ENCODE results near the gene APMAP. TPM values are rescaled to one million over a fixed set of nuclear protein-coding genes. Genes with fewer than 3 reads are reported as not detected.
"Not testable (repeated sequence)": the region's sequence is repeated elsewhere in the genome, so short reads cannot be mapped to it uniquely, and the experiment has no call there.

Gene APMAP
- total and polyA plus RNA-seq, 9 donors, result 23.5 to 103 (median 45.8) TPM

DNA sequence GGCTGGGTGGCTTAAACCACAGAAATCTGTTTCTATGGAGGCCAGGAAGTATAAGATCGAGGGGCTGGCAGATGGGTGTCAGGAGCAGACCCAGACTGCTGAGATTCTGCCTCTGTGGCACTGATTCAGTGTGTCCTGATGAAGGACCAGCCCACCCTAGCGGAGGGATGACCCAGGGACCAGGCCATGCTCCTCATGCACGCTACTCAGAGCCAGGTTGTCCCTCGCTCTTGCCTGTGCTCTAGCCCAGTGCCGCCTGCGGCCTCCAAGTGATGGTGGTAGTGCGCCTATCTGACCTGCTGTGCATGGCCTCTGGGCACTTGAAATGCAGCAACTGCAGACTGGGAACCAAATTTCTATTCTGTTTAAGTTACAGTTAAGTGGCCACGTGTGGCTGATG, 13.1 kb upstream of the APMAP start:
- peak in 1 of 5 donors; percentile 6 for DNase-seq
- no peaks in the 10 kb centered on the region for H3K36me3 ChIP-seq

DNA sequence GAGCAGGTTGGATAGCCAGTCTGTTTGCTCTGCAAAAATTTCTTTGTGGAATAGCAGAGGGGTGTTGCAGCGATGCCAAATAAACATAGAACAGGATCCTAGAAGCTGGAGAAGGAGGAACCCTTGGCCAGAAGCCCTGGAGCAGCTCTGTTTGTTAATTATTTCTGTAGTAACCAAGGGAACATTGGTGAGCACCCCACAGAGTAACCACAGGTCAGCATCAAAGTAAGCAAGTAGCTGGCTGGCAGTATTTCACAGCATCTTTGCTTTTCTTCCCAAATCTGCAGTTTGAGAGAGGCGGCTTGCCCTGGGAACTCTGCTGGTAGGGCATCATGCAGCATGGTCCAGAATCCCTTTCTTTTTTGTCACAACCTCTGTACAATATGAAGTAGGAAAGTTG, 12.7 kb upstream of the APMAP start:
- DNase-seq, result peak in 4 of 5 donors; percentile 64 to 74 (median 72)
- TF ChIP-seq EP300 (IDR thresholded peaks at IDR 0.05) (no peak), POLR2A (IDR thresholded peaks at IDR 0.05) (no peak)
- TF ChIP-seq, protein P1, sequence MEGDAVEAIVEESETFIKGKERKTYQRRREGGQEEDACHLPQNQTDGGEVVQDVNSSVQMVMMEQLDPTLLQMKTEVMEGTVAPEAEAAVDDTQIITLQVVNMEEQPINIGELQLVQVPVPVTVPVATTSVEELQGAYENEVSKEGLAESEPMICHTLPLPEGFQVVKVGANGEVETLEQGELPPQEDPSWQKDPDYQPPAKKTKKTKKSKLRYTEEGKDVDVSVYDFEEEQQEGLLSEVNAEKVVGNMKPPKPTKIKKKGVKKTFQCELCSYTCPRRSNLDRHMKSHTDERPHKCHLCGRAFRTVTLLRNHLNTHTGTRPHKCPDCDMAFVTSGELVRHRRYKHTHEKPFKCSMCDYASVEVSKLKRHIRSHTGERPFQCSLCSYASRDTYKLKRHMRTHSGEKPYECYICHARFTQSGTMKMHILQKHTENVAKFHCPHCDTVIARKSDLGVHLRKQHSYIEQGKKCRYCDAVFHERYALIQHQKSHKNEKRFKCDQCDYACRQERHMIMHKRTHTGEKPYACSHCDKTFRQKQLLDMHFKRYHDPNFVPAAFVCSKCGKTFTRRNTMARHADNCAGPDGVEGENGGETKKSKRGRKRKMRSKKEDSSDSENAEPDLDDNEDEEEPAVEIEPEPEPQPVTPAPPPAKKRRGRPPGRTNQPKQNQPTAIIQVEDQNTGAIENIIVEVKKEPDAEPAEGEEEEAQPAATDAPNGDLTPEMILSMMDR (IDR thresholded peaks at IDR 0.05), result no peak
- no peaks in the 10 kb centered on the region for H3K9me3 ChIP-seq
- no peak overlapping the region for H3K27ac ChIP-seq
- no peaks in the 10 kb centered on the region for H3K27me3 ChIP-seq
- H3K4me1 ChIP-seq (ENCODE audit: insufficient read depth), result peaks cover 7% of the 10 kb centered on the region
- no peaks in the 10 kb centered on the region for H3K36me3 ChIP-seq
- no peak overlapping the region for H3K4me3 ChIP-seq
- intact Hi-C loops (cut with DNase I), result no loop called here
- 6 to 32% (median 26%) methylated on average over 2 of the region's 2 CpGs for WGBS, 3 donors

More for the DNA sequence above, 13.1 kb upstream of the APMAP start:
- peaks cover 4% of the 10 kb centered on the region for H3K4me1 ChIP-seq (ENCODE audit: insufficient read depth)
- H3K27me3 ChIP-seq, result no peaks in the 10 kb centered on the region
- WGBS, 3 donors, result 75 to 89% (median 79%) methylated on average over 8 of the region's 8 CpGs
- intact Hi-C loops (cut with DNase I), result no loop called here
- no peak overlapping the region for H3K27ac ChIP-seq
- no peak overlapping the region for H3K4me3 ChIP-seq
- no peak for TF ChIP-seq EP300 (IDR thresholded peaks at IDR 0.05)
- TF ChIP-seq POLR2A (IDR thresholded peaks at IDR 0.05), result no peak
- TF ChIP-seq, protein P1 (IDR thresholded peaks at IDR 0.05), result no peak
- no peaks in the 10 kb centered on the region for H3K9me3 ChIP-seq

DNA sequence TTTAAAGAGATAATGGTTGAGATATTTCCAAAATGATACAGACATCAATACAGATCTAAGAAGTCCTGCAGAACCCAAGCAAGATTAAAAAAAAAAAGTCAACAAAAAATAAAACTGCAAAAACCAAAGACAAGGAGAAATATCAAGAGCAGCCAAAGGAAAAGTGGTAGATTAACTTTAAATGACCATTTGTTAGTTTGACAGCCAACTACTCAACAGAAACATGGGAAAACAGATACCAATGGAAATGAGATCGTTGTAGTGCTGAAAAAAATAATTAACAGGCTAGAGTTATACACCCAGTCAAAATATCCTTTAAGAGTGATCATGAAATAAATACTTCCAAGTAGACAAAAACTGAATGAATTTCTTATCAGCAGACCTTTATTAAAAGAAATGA, 10.5 kb upstream of the APMAP start:
- Histone ChIP-seq H3K27ac (no peak overlapping the region), H3K36me3 (no peaks in the 10 kb centered on the region), H3K4me3 (no peak overlapping the region), H3K27me3 (no peaks in the 10 kb centered on the region), H3K4me1 (ENCODE audit: insufficient read depth) (peaks cover 9% of the 10 kb centered on the region), H3K9me3 (no peaks in the 10 kb centered on the region)
- TF ChIP-seq EP300 (IDR thresholded peaks at IDR 0.05) (no peak), POLR2A (IDR thresholded peaks at IDR 0.05) (no peak)
- TF ChIP-seq, protein P1 (IDR thresholded peaks at IDR 0.05), result no peak
- WGBS, 3 donors, result 87 to 88% (median 88%) methylated on average over 1 of the region's 1 CpG
- intact Hi-C loops (cut with DNase I), result no loop called here
- DNase-seq, result no peak

DNA sequence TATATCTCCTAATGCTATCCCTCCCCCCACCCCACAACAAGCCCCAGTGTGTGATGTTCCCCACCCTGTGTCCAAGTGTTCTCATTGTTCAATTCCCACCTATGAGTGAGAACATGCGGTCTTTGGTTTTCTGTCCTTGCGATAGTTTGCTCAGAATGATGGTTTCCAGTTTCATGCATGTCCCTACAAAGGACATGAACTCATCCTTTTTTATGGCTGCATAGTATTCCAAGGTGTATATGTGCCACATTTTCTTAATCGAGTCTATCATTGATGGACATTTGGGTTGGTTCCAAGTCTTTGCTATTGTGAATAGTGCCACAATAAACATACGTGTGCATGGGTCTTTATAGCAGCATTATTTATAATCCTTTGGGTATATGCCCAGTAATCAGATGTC, 8.8 kb upstream of the APMAP start:
- 94 to 98% (median 94%) methylated on average over 4 of the region's 4 CpGs for WGBS, 3 donors
- H3K27ac ChIP-seq; H3K36me3 ChIP-seq; H3K4me1 ChIP-seq (ENCODE audit: insufficient read depth); DNase-seq; H3K27me3 ChIP-seq; intact Hi-C loops (cut with DNase I); H3K9me3 ChIP-seq; H3K4me3 ChIP-seq: not testable (repeated sequence)

DNA sequence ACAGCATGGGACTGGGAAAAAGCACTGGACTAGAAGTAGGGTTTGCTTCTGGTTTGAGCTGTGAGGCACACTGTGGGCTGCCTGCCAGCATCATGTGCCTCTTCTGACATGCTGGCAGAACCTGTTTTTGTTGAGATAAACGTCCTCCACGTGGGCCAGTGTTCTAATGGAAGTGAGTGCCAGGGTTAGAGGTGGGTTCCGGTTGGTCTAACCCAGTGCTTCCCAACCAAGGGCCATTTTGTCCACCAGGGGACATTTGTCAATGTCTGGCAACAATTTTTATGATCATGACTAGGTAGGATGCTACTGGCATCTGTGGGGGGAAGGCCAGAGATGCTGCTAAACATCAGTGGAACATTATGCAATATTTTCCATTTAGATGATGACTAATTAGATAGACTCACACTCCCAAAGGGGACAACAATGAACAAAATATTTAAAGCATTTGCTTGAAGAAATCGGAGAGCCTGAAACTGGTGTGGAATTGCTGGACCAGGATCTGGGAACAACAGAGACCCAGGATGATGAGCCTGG, 7.8 kb upstream of the APMAP start:
- H3K36me3 ChIP-seq, result no peaks in the 10 kb centered on the region

More for the DNA sequence above, 7.8 kb upstream of the APMAP start:
- Histone ChIP-seq H3K27ac (no peak overlapping the region), H3K27me3 (no peaks in the 10 kb centered on the region), H3K9me3 (no peaks in the 10 kb centered on the region), H3K4me1 (ENCODE audit: insufficient read depth) (peaks cover 9% of the 10 kb centered on the region), H3K4me3 (no peak overlapping the region)
- intact Hi-C loops (cut with DNase I), result no loop called here
- DNase-seq, result peak in 4 of 5 donors; percentile 48 to 71 (median 58)
- no peak for TF ChIP-seq EP300 (IDR thresholded peaks at IDR 0.05)
- TF ChIP-seq, protein P1 (IDR thresholded peaks at IDR 0.05), result no peak
- no peak for TF ChIP-seq POLR2A (IDR thresholded peaks at IDR 0.05)
- WGBS, 3 donors, result 25 to 28% (median 26%) methylated on average over 4 of the region's 4 CpGs

Measured in ovary (tissue), 9 donors.